H9 (cell line): ENCODE measurements around the gene ITPKC. TPM values are rescaled to one million over a fixed set of nuclear protein-coding genes. Genes with fewer than 3 reads are reported as not detected.

Experiments
- DNase-seq: peaks from one replicate; pipeline ENCODE4 v3.0.0-alpha.2; 2017
- H2AFZ ChIP-seq: one replicate; pipeline ENCODE4 v1.6.1; 2013; ENCODE audit warnings: mild to moderate bottlenecking, low read length, control low read depth, moderate library complexity
- H2AK5ac ChIP-seq: 2 replicates; pipeline ENCODE4 v1.6.1; 2013; ENCODE audit warnings: low read length, control low read depth, mixed read lengths; ENCODE audit not compliant: insufficient read length
- H2BK120ac ChIP-seq: one replicate; pipeline ENCODE4 v1.6.1; 2013; ENCODE audit warnings: low read depth, mild to moderate bottlenecking, low read length, control low read depth, inconsistent platforms; ENCODE audit not compliant: poor library complexity, severe bottlenecking
- H2BK12ac ChIP-seq: 2 replicates; pipeline ENCODE4 v1.6.1; 2013; ENCODE audit warnings: low read length, control low read depth, mixed read lengths, low read depth; ENCODE audit not compliant: insufficient read length
- H2BK15ac ChIP-seq: 2 replicates; pipeline ENCODE4 v1.6.1; 2013; ENCODE audit warnings: low read depth, low read length, control low read depth
- H2BK20ac ChIP-seq: one replicate; pipeline ENCODE4 v1.6.1; 2013; ENCODE audit warnings: low read depth, mild to moderate bottlenecking, low read length, control low read depth, inconsistent platforms; ENCODE audit not compliant: poor library complexity, severe bottlenecking
- H2BK5ac ChIP-seq: 2 replicates; pipeline ENCODE4 v1.6.1; 2013; ENCODE audit warnings: low read length, control low read depth, mixed read lengths; ENCODE audit not compliant: insufficient read length
- H3K14ac ChIP-seq: 2 replicates; pipeline ENCODE4 v1.6.1; 2013; ENCODE audit warnings: low read length, control low read depth; ENCODE audit not compliant: insufficient read depth
- H3K18ac ChIP-seq: 2 replicates; pipeline ENCODE4 v1.6.1; 2013; ENCODE audit warnings: low read depth, mild to moderate bottlenecking, mixed read lengths, low read length, control low read depth; ENCODE audit not compliant: insufficient read length
- H3K23ac ChIP-seq: 2 replicates; pipeline ENCODE4 v1.6.1; 2013; ENCODE audit warnings: low read length, control low read depth, mixed read lengths, low read depth; ENCODE audit not compliant: insufficient read length
- H3K23me2 ChIP-seq: 2 replicates; pipeline ENCODE4 v1.6.1; 2013; ENCODE audit warnings: low read depth, mild to moderate bottlenecking, mixed read lengths, low read length, control low read depth; ENCODE audit not compliant: insufficient read length, poor library complexity, severe bottlenecking
- H3K27ac ChIP-seq: 2 replicates; pipeline ENCODE4 v1.5.1; 2013; ENCODE audit warnings: low read length, control low read depth, mixed read lengths, low read depth; ENCODE audit not compliant: insufficient read length
- H3K27me3 ChIP-seq: 2 replicates; pipeline ENCODE4 v1.6.1; 2013; ENCODE audit warnings: low read length, control low read depth, inconsistent platforms; ENCODE audit not compliant: insufficient read depth
- H3K4ac ChIP-seq: 2 replicates; pipeline ENCODE4 v1.6.1; 2013; ENCODE audit warnings: low read depth, mild to moderate bottlenecking, control low read depth, inconsistent platforms, low read length, moderate library complexity
- H3K4me1 ChIP-seq: 2 replicates; pipeline ENCODE4 v1.6.1; 2013; ENCODE audit warnings: low read length, control low read depth, inconsistent platforms; ENCODE audit not compliant: insufficient read depth
- H3K4me2 ChIP-seq: 2 replicates; pipeline ENCODE4 v1.6.1; 2013; ENCODE audit warnings: low read length, control low read depth, mixed read lengths; ENCODE audit not compliant: insufficient read length, insufficient read depth
- H3K56ac ChIP-seq: 2 replicates; pipeline ENCODE4 v1.6.1; 2013; ENCODE audit warnings: low read depth, mild to moderate bottlenecking, mixed read lengths, low read length, control low read depth; ENCODE audit not compliant: insufficient read length
- H3K79me1 ChIP-seq: 2 replicates; pipeline ENCODE4 v1.6.1; 2013; ENCODE audit warnings: low read depth, mild to moderate bottlenecking, moderate library complexity, low read length, control low read depth, inconsistent platforms; ENCODE audit not compliant: insufficient read depth, poor library complexity, severe bottlenecking
- H3K79me2 ChIP-seq: 2 replicates; pipeline ENCODE4 v1.6.1; 2013; ENCODE audit warnings: low read length, control low read depth, inconsistent platforms; ENCODE audit not compliant: insufficient read depth
- H3K9ac ChIP-seq: 2 replicates; pipeline ENCODE4 v1.6.1; 2013; ENCODE audit warnings: low read length, control low read depth, mixed read lengths; ENCODE audit not compliant: insufficient read length; ENCODE audit errors: extremely low read depth
- H3K9me3 ChIP-seq: one replicate; pipeline ENCODE4 v1.6.1; 2013; ENCODE audit warnings: low read depth, low read length, inconsistent platforms; ENCODE audit not compliant: control insufficient read depth
- H3T11ph ChIP-seq: one replicate; pipeline ENCODE4 v1.6.1; 2013; ENCODE audit warnings: mild to moderate bottlenecking, low read length, control low read depth, inconsistent platforms
- H4K20me1 ChIP-seq: one replicate; pipeline ENCODE4 v1.6.1; 2013; ENCODE audit not compliant: control insufficient read depth, insufficient read length, insufficient read depth
- H4K5ac ChIP-seq: 2 replicates; pipeline ENCODE4 v1.6.1; 2013; ENCODE audit warnings: low read depth, mild to moderate bottlenecking, mixed read lengths, low read length, control low read depth; ENCODE audit not compliant: insufficient read length
- H4K8ac ChIP-seq: replicated peaks from 2 replicates; pipeline ENCODE4 v1.6.1; 2013; ENCODE audit warnings: low read length, control low read depth, mixed read lengths, low read depth; ENCODE audit not compliant: insufficient read length
- H4K91ac ChIP-seq: 2 replicates; pipeline ENCODE4 v1.6.1; 2013; ENCODE audit warnings: low read depth, mild to moderate bottlenecking, moderate library complexity, mixed read lengths, low read length, control low read depth; ENCODE audit not compliant: insufficient read length
- H3K27ac Mint-ChIP-seq, 3 experiments: 2 replicates in 2 of 3; 3 replicates in 1 of 3; pipeline ENCODE4 v1.8.0; 2020 to 2021; ENCODE audit warnings: mixed read lengths in 3 of 3, mild to moderate bottlenecking in 1 of 3, moderate library complexity in 1 of 3
- H3K27me3 Mint-ChIP-seq: 2 replicates; pipeline ENCODE4 v1.8.0; 2021; ENCODE audit warnings: low read depth, mild to moderate bottlenecking, moderate library complexity, mixed read lengths
- H3K36me3 Mint-ChIP-seq, 3 experiments: 2 replicates in 2 of 3; 3 replicates in 1 of 3; pipeline ENCODE4 v1.8.0; 2020 to 2021; ENCODE audit warnings: low read depth in 3 of 3, mixed read lengths in 3 of 3; ENCODE audit not compliant: insufficient read depth in 1 of 3
- H3K4me1 Mint-ChIP-seq, 2 experiments: 2 replicates each; pipeline ENCODE4 v1.8.0; 2020; ENCODE audit warnings: mixed read lengths in 2 of 2
- H3K4me3 Mint-ChIP-seq, 2 experiments: 2 replicates in 1 of 2; 3 replicates in 1 of 2; pipeline ENCODE4 v1.8.0; 2020 to 2021; ENCODE audit warnings: mild to moderate bottlenecking in 2 of 2, mixed read lengths in 2 of 2, moderate library complexity in 1 of 2
- H3K9me3 Mint-ChIP-seq, 2 experiments: 2 replicates in 1 of 2; 3 replicates in 1 of 2; pipeline ENCODE4 v1.8.0; 2020; ENCODE audit warnings: mild to moderate bottlenecking in 2 of 2, mixed read lengths in 2 of 2, moderate library complexity in 1 of 2
- WGBS: extraction: QIAGEN DNeasy Blood & Tissue Kit; methylation state at CpG from one replicate; pipeline ENCODE4 v1.1.7; 2013; ENCODE audit warnings: missing lambda C conversion rate, low lambda C conversion rate, mixed read lengths; ENCODE audit not compliant: insufficient read length; ENCODE audit errors: extremely low coverage; 5-methylcytosine and 5-hydroxymethylcytosine counted together
- total RNA-seq: library from RNA; stranded (reverse); gene quantifications from 2 replicates; pipeline ENCODE4 v1.2.1, GENCODE V29; 2021
- TF ChIP-seq, protein P1 (sequence below): fragments of 200-600 bp; sonication (generic); conservative IDR thresholded peaks from 3 replicates; pipeline ENCODE4 v1.8.0; 2021; ENCODE audit warnings: antibody characterized with exemption, mild to moderate bottlenecking

The ITPKC gene
- total RNA-seq, 1 experiment from 2014 or later: 11.2 TPM

DNA sequence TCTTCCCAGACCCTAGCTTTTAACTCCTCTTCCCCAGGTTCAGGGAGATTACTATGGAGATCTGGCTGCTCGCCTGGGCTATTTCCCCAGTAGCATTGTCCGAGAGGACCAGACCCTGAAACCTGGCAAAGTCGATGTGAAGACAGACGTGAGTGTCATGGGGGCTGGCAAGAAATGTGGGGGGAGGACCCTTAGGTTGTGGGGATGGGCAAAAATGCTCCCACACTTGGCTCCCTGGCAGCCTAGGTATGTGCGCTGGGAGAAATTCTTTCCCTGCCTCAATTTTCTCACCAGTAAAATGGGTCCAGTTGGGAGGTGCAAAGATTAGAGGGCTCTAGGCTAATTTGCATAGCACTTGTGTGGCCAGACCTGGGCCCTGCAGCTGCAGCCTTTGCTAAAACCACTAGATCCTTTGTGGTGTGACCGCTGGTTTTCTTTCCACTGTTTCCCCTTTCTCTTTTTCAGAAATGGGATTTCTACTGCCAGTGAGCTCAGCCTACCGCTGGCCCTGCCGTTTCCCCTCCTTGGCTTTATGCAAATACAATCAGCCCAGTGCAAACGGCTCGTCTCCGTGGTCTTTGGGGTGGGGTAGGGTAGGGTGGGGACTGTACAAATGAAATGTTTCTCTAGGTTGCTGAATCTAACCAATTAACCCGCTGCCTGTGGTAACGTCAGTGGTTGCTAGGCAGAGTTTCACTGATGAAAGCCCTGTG, 60.2 kb downstream of the ITPKC start:
- no peaks in the 10 kb centered on the region for H3K79me2 ChIP-seq
- H3K56ac ChIP-seq: peak overlapping the region; percentile 25
- H3K27ac ChIP-seq: peak overlapping the region; percentile 99
- H2AK5ac ChIP-seq: no peak overlapping the region
- peak overlapping the region; percentile 81; the same call in 1 of the 2 replicates for H3K14ac ChIP-seq
- Mint-ChIP-seq H3K27me3 (no peaks in the 10 kb centered on the region), H3K27ac (peak overlapping the region; percentile 100), H3K9me3 (peaks cover 0 to under 1% of the 10 kb centered on the region in 2 experiments; a peak in 2 of 5 replicates), H3K4me3 (peak overlapping the region; percentile 85 to 86), H3K36me3 (peaks cover 2 to 6% (median 4%) of the 10 kb centered on the region in 3 experiments; a peak in 5 of 7 replicates), H3K4me1 (peaks cover 23 to 33% of the 10 kb centered on the region in 2 experiments)
- no peak overlapping the region for H2AFZ ChIP-seq
- H2BK20ac ChIP-seq: no peak overlapping the region
- no peak overlapping the region for H2BK15ac ChIP-seq
- no peak overlapping the region for H3T11ph ChIP-seq
- H4K20me1 ChIP-seq: no peaks in the 10 kb centered on the region
- H4K91ac ChIP-seq: no peak overlapping the region
- no peaks in the 10 kb centered on the region for H3K9me3 ChIP-seq
- no CpG with 5 or more reads among the region's 13 CpGs for whole genome bisulfite sequencing
- no peak overlapping the region for H4K8ac ChIP-seq
- no peak overlapping the region for H3K4ac ChIP-seq
- H3K79me1 ChIP-seq: no peaks in the 10 kb centered on the region
- H2BK120ac ChIP-seq: peak overlapping the region; percentile 87
- H3K9ac ChIP-seq: peak overlapping the region; percentile 70
- no peak overlapping the region for H2BK12ac ChIP-seq
- no peak overlapping the region for H4K5ac ChIP-seq
- peak overlapping the region; percentile 80 for H3K4me2 ChIP-seq
- H3K18ac ChIP-seq: peak overlapping the region; percentile 94
- H3K23me2 ChIP-seq: peaks cover 4% of the 10 kb centered on the region
- H3K4me1 ChIP-seq: 0 out of 2 replicates have a peak, but pooled peaks cover 2% of the 10 kb centered on the region
- DNase-seq: peak; percentile 93
- TF ChIP-seq, protein P1, sequence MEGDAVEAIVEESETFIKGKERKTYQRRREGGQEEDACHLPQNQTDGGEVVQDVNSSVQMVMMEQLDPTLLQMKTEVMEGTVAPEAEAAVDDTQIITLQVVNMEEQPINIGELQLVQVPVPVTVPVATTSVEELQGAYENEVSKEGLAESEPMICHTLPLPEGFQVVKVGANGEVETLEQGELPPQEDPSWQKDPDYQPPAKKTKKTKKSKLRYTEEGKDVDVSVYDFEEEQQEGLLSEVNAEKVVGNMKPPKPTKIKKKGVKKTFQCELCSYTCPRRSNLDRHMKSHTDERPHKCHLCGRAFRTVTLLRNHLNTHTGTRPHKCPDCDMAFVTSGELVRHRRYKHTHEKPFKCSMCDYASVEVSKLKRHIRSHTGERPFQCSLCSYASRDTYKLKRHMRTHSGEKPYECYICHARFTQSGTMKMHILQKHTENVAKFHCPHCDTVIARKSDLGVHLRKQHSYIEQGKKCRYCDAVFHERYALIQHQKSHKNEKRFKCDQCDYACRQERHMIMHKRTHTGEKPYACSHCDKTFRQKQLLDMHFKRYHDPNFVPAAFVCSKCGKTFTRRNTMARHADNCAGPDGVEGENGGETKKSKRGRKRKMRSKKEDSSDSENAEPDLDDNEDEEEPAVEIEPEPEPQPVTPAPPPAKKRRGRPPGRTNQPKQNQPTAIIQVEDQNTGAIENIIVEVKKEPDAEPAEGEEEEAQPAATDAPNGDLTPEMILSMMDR: no peak
- H2BK5ac ChIP-seq: peak overlapping the region; percentile 55
- H3K23ac ChIP-seq: no peak overlapping the region
- no peaks in the 10 kb centered on the region for H3K27me3 ChIP-seq
